Femur (tissue), 1 donor: Measurements from ENCODE around the gene ZXDC.
A peak's percentile ranks its signal among the peaks of the same experiment; 100 is the strongest.

ENCODE experiments used
- DNase-seq: peaks from one replicate; pipeline ENCODE4 v3.0.0-alpha.2; 2017

The ZXDC gene

GRCh38 chr3:126469479-126469878 lies 6.2 kb downstream of the ZXDC start:
- DNase-seq = peak; percentile 2

GRCh38 chr3:126468028-126468891 lies 7.4 kb downstream of the ZXDC start:
- no peak for DNase-seq

DNA sequence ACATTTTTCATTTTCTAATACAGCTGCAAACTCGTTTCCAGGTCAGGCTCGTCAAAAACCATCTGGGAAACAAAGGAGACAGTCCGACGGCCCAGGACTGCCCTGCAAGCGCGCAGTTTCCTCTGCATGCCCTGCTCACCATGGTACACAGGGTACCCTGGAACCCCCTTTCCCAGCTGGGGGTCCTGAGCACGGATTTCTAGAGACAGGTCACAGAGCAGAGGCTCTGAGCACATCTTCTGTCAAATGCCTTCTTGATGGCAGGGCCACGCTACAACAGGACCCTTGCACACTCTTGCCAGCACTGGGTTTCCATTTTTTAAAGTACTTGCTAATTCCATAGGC lies 8.1 kb downstream of the ZXDC start:
- DNase-seq = no peak

GRCh38 chr3:126466886-126467610 lies 8.6 kb downstream of the ZXDC start:
- DNase-seq = no peak

- no peak for DNase-seq
Measured at GRCh38 chr3:126465928-126466544, 9.7 kb downstream of the ZXDC start.

DNA sequence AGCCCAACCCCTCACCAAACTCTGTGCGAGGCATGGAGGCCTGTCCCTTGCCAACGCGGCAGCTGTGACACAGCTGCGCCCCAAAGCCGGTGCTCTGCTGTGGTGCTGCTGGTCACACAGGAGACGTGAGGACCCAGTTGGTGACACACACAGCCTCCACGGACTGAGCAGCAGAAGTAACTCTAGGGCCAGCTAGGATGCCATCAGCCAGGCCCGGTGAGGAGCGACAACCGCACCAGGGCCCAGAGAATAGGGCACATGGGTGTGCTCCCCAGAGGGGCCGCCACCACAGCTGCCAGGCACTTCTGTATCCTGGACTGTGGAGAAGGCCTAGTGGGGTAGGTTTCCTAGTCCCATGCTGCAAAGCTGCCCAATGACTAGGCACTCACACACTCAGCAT lies 10.7 kb downstream of the ZXDC start:
- no peak for DNase-seq

GRCh38 chr3:126464494-126464893 lies 11.2 kb downstream of the ZXDC start:
- no peak for DNase-seq

- no peak for DNase-seq
Measured at GRCh38 chr3:126464093-126464492, 11.6 kb downstream of the ZXDC start.

GRCh38 chr3:126463521-126463920 lies 12.2 kb downstream of the ZXDC start:
- no peak for DNase-seq

DNA sequence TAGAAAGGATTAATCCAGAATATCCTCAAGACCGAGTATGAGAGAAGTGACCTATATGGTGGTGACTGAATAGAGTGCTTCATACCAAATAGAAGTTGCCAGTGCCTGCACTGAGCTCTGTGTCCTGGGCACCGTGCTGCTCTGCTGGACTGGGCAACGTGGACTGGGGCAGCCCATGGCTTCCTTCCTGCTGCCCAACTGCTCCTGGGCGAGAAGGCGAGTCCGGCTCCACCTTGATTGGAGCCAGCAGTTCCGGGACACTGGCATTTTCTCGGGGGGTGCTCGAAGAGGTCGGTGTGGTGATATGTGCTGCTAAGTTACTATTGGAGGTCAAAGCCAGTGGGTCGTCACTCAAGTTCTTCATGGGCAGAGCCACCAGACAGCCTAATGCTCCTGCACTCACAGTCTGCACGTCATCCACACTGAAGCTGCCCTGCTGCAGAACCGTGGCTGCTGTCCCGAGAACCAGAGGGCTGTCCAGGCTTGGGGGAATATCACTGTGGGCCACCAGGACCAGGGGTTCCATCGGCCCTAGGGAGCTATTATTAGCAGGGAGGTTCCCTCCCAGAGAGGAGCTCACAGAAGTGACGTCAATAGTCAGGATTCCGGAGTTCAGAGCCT lies 14.1 kb downstream of the ZXDC start:
- DNase-seq = no peak

DNA sequence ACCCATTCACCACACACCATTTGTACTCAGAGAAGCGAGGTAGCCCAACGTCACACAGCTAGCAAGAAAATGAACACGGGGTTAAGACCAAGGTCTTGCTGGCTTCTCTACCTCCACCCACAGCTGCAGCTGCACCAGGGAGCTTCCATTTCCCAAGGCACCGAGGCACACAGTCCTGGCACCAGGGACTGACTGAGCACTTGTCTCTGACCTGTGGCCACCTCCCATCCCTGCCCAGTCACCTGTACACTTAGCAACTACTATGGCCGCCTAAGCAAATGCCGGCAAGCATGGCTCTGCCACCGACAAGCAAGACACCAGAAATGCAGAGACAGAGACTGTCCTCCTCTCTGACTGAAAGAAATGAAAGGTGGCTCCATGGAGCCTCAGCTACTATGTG lies 15.3 kb downstream of the ZXDC start:
- DNase-seq = no peak

DNA sequence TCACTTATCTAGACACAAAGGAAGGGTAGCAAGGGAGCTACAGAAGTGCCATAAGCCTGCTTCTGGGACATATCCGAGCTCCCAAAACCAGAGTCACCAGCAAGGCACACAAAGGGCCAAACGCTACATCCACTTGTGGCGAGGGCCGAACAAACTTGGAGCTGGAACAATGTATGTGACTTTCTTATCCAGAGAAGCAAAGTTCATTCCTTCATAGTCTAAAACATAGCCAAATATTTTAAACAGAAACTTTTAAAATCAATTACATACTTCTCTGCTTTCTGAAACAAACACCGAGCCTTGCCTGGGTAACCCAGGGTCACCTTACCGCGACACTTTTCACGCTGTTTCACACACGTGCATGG lies 15.9 kb downstream of the ZXDC start:
- DNase-seq = no peak

DNA sequence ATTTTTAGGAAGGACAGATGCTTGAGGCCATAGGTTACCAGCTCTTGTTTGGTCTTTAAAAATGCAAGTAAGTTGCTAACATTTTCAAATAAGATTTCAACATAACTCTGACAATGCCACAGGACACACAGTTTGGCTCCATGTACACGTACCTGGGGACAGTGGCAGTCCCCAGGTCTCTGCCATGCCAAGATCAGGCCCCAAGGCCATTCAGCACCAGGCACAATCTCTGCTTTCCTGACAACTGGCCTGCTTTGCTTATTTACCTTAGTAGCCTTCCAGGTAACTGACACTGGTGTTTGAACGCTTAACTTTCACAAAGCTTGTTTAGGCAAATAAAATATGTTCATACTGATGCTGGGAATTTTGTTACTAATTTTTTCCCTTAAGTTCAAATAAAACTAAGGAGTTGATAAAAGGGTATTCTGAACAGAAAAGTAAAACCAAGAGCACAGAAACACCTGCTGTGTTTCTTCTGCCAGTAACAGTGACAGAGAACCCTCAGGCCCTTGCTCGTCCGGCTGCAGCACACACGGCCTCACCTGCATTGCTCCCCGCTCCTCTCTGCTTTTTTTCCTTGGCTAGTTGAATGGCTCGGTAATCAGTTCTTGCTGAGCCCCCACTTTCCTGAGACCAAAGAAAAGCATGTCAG lies 16.5 kb downstream of the ZXDC start:
- no peak for DNase-seq

DNA sequence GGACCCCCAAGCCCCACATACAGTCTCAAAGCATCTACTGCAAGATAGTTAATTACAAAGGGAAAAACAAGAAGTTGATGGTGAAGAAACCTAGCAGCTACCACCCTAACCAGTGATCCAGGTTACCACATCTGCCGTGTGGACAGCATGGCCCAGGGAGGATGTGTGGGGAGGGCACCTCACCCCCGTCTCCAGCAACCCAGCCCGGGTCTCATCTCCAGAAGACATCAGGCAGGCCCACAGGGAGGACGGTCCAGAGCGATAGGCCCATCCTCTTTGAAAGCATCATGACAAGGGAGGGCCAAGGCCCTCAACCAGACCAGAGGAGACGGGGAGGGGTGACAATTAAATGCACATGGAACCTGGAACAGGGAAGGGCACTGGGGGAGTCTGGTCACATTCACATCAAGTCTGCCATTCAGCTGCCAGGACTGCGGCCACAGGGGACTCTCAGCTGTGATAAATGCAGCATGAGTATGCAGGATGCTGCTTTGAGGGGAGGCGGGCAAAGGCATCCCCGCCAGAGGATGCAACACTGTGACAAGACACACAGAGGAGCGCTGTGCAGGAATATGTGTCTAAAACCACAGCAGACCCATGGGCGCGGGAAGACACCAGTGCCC lies 18.8 kb downstream of the ZXDC start:
- peak; percentile 18 for DNase-seq

DNA sequence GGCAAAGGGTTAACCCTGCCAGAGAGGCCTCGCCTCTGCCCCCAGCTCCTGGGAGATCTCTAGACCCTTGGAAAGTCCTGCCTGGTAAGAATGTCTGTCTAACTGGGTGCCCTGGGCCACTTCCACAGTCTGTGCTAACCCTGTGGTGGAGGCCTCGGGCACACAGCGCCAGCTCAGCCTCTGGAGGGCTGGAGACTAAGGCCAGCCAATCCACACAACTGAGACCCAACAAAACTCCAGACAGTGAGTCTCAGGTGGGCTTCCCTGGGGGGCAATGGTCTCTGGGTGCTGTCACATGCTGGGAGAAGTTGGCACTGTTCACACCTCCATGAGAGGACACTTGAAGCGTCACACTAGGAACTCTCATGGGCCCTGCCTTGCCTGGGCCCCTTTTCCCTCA lies 19.5 kb downstream of the ZXDC start:
- DNase-seq = peak; percentile 10

DNA sequence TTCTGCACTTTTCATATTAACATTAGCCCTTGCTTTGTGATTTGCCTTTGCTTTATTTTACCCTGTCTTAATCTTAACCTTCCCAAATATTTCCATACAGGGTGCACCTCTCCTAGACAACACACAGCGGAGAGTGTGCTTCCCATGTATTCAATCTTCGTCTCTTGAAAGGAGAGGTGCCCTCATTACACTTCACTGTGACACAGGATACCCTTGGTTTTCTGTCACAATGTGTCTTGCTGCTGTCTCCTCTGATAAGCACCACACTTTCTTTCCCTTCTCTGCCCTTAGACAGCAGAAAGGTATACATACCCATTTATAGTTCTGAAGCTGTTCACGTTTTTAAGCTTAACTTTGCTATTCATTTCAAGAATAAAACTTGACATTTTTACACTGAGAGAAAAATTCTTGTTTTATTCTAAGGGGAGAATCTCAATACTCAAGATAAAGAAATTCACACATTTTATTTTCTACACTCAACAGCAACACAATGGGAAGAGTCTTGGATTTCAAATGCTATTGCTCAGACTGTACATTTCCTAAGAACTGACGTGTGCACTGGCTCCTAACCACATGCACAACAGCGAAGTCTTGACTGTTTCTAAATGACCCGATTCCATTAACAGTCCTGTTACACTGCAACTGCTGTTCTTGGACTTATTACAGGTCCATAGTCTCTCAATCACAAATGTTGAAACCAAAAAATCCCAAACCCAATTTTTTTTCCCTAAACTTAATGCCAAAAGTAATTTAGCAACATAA lies 21.1 kb downstream of the ZXDC start:
- peak; percentile 3 for DNase-seq

DNA sequence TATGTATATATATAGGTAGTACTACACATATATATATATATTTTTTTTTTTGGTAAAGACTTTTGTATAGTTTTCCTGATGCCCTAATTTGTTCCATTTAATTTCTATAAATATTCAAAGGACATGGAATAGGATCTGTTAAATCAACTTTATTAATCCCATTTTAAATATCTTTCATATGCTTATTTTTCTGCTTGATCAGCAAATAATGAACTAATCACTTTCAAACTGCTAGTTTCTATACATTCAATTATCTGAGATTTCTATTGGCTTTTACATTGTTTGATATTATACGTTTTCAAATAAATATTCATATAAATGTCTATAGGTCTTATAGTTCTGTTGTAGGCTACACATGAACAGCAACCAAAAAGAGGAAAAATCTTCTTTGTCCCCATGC lies 21.7 kb downstream of the ZXDC start:
- no peak for DNase-seq

DNA sequence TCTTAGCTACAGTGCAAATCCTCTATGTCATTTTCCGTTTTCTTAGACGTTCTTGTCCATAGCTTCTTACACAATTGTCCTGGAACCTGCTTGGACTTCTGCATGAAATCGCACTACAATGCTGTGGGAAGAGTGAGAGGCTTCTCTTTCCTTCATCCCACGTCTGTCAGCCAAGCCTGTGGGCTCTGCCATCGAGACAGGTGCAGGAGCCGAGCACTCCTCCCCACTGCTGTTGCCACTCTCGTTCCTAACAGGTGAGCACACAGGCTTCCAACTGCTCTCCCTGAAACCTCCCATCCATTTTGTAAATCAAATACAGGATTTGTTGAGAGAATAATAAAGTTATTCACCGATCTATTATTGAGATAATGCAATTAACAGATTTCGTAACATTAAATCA lies 23.5 kb downstream of the ZXDC start:
- DNase-seq = peak; percentile 7

- peak; percentile 11 for DNase-seq
Measured at GRCh38 chr3:126451511-126451910, 24.2 kb downstream of the ZXDC start.

DNA sequence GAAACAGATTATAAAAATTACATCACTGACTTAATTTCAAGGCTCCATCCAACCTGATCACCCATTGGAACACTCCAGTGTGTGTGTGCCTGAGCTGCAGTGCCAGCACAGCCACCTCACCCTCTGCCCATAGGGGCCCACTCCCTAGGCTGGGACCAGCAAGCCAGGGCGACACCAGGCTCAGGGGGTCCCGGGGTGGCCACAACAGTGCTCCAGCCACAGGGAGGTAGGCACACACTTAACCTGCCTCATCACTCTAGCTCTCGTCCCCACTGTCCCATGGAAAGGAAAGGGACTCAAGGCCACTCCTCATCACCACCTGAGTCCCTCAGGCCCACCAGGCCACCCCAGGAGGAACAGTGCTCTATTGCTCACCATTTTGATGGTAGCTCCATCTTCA lies 24.9 kb downstream of the ZXDC start:
- DNase-seq = peak; percentile 6

DNA sequence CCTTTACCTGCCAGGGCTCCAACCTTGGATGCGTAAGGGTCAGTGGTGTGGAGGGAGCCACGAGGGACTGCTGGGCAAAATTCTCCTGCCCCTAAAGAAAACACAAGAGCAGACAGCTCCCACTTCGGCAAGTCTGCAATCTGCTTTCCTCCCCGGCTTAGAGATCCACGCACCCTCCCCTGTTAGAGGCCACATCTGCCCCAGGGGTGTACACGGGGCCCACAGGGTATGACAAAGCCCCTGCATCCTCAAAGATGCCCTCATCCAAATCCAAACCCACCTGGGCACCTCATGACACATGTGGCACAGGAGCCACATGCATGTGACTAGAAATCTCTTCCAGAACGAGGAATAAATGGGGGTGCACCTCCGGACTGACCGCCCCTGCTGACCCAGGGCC lies 25.5 kb downstream of the ZXDC start:
- DNase-seq = peak; percentile 6

GRCh38 chr3:126449621-126450051 lies 26.1 kb downstream of the ZXDC start:
- DNase-seq = peak; percentile 8
